ENCODE measurements around the gene P2RY11.

GRCh38 chr19:10122045-10122444, 10.6 kb downstream of the P2RY11 start:
- TF ChIP-seq CTCF (IDR thresholded peaks at IDR 0.05; ENCODE audit: insufficient read depth, low read depth, low read length) (no peak), EZH2 (IDR thresholded peaks at IDR 0.05; ENCODE audit: insufficient read depth, low read length) (no peak)

Measured in astrocyte (in vitro differentiated cells and primary cell).